ENCODE data around the gene KLF15. TPM values are rescaled to one million over a fixed set of nuclear protein-coding genes. Genes with fewer than 3 reads are reported as not detected.

Gene KLF15
- total RNA-seq, 1 donor from 2014 or later, result 0.74 TPM

GRCh38 chr3:126309861-126310655 is 47.1 kb downstream of the KLF15 start:
- H3K4me3 Mint-ChIP-seq (ENCODE audit: unreplicated experiment), result no peak overlapping the region
- H3K4me1 Mint-ChIP-seq (ENCODE audit: low read depth, unreplicated experiment), result no peaks in the 10 kb centered on the region
- no peak for TF ChIP-seq CTCF (IDR thresholded peaks at IDR 0.05; ENCODE audit: partially characterized antibody, unreplicated experiment)
- peaks cover 2% of the 10 kb centered on the region for H3K27me3 Mint-ChIP-seq (ENCODE audit: unreplicated experiment)
- H3K9me3 Mint-ChIP-seq (ENCODE audit: unreplicated experiment), result peaks cover 1% of the 10 kb centered on the region
- H3K36me3 Mint-ChIP-seq (ENCODE audit: unreplicated experiment), result peaks cover 30% of the 10 kb centered on the region
- H3K27ac Mint-ChIP-seq (ENCODE audit: unreplicated experiment), result no peak overlapping the region
- no peak for DNase-seq

GRCh38 chr3:126309165-126309564 is 48.0 kb downstream of the KLF15 start:
- H3K36me3 Mint-ChIP-seq (ENCODE audit: unreplicated experiment), result peaks cover 34% of the 10 kb centered on the region
- no peak for DNase-seq
- no peak overlapping the region for H3K4me3 Mint-ChIP-seq (ENCODE audit: unreplicated experiment)
- no peak for TF ChIP-seq CTCF (IDR thresholded peaks at IDR 0.05; ENCODE audit: partially characterized antibody, unreplicated experiment)
- peak overlapping the region; percentile 22 for H3K27ac Mint-ChIP-seq (ENCODE audit: unreplicated experiment)
- peaks cover 2% of the 10 kb centered on the region for H3K27me3 Mint-ChIP-seq (ENCODE audit: unreplicated experiment)
- no peaks in the 10 kb centered on the region for H3K4me1 Mint-ChIP-seq (ENCODE audit: low read depth, unreplicated experiment)
- H3K9me3 Mint-ChIP-seq (ENCODE audit: unreplicated experiment), result peaks cover 1% of the 10 kb centered on the region

GRCh38 chr3:126308394-126309125 is 48.6 kb downstream of the KLF15 start:
- H3K9me3 Mint-ChIP-seq (ENCODE audit: unreplicated experiment), result peaks cover 1% of the 10 kb centered on the region
- H3K4me3 Mint-ChIP-seq (ENCODE audit: unreplicated experiment), result no peak overlapping the region
- H3K36me3 Mint-ChIP-seq (ENCODE audit: unreplicated experiment), result peaks cover 32% of the 10 kb centered on the region
- H3K27ac Mint-ChIP-seq (ENCODE audit: unreplicated experiment), result peak overlapping the region; percentile 22
- no peak for TF ChIP-seq CTCF (IDR thresholded peaks at IDR 0.05; ENCODE audit: partially characterized antibody, unreplicated experiment)
- DNase-seq, result no peak
- peaks cover under 1% of the 10 kb centered on the region for H3K27me3 Mint-ChIP-seq (ENCODE audit: unreplicated experiment)
- no peaks in the 10 kb centered on the region for H3K4me1 Mint-ChIP-seq (ENCODE audit: low read depth, unreplicated experiment)

GRCh38 chr3:126307591-126308393 is 49.4 kb downstream of the KLF15 start:
- H3K36me3 Mint-ChIP-seq (ENCODE audit: unreplicated experiment), result peaks cover 35% of the 10 kb centered on the region
- no peak overlapping the region for H3K4me3 Mint-ChIP-seq (ENCODE audit: unreplicated experiment)
- H3K27ac Mint-ChIP-seq (ENCODE audit: unreplicated experiment), result no peak overlapping the region
- H3K9me3 Mint-ChIP-seq (ENCODE audit: unreplicated experiment), result peaks cover 3% of the 10 kb centered on the region
- no peak for DNase-seq
- H3K27me3 Mint-ChIP-seq (ENCODE audit: unreplicated experiment), result no peaks in the 10 kb centered on the region
- TF ChIP-seq CTCF (IDR thresholded peaks at IDR 0.05; ENCODE audit: partially characterized antibody, unreplicated experiment), result no peak
- no peaks in the 10 kb centered on the region for H3K4me1 Mint-ChIP-seq (ENCODE audit: low read depth, unreplicated experiment)
